Measurements from ENCODE around the gene FAAP20. TPM values are rescaled to one million over a fixed set of nuclear protein-coding genes. Genes with fewer than 3 reads are reported as not detected.

FAAP20 gene
- total RNA-seq, 1 donor from 2014 or later: 114 TPM

GRCh38 chr1:2154022-2154421 is 40.5 kb downstream of the FAAP20 start:
- Mint-ChIP-seq H3K36me3 (ENCODE audit: low read depth, unreplicated experiment) (peaks cover 17% of the 10 kb centered on the region), H3K4me3 (ENCODE audit: unreplicated experiment) (no peak overlapping the region), H3K4me1 (ENCODE audit: low read depth, unreplicated experiment) (no peaks in the 10 kb centered on the region), H3K27ac (ENCODE audit: unreplicated experiment) (no peak overlapping the region), H3K9me3 (ENCODE audit: unreplicated experiment) (peaks cover 2% of the 10 kb centered on the region), H3K27me3 (ENCODE audit: low read depth, unreplicated experiment) (no peaks in the 10 kb centered on the region)
- Histone ChIP-seq H2AFZ (ENCODE audit: low read depth, low read length) (no peak overlapping the region), H3K9me3 (ENCODE audit: insufficient read depth, low read depth, low read length) (no peaks in the 10 kb centered on the region), H3K27me3 (ENCODE audit: insufficient read depth, low read length) (no peaks in the 10 kb centered on the region), H3K4me2 (ENCODE audit: low read length) (no peak overlapping the region), H3K36me3 (ENCODE audit: insufficient read depth, low read length) (no peaks in the 10 kb centered on the region), H4K20me1 (ENCODE audit: insufficient read depth, low read length) (peaks cover 6% of the 10 kb centered on the region), H3K4me1 (ENCODE audit: insufficient read depth, low read length) (no peaks in the 10 kb centered on the region), H3K79me2 (ENCODE audit: insufficient read depth, low read length) (no peaks in the 10 kb centered on the region), H3K27ac (ENCODE audit: low read depth, low read length) (no peak overlapping the region), H3K9ac (ENCODE audit: low read length) (no peak overlapping the region), H3K4me3 (ENCODE audit: insufficient read depth, low read depth, low read length) (no peak overlapping the region)
- TF ChIP-seq CTCF (IDR thresholded peaks at IDR 0.05; ENCODE audit: insufficient read depth, low read depth, low read length) (no peak), EZH2 (IDR thresholded peaks at IDR 0.05; ENCODE audit: insufficient read depth, low read length) (no peak)
- FAIRE-seq: no peak
- DNase-seq (ENCODE audit: low read depth): no peak

- Histone ChIP-seq H3K27ac (ENCODE audit: low read depth, low read length) (no peak overlapping the region), H3K9ac (ENCODE audit: low read length) (no peak overlapping the region), H3K4me1 (ENCODE audit: insufficient read depth, low read length) (no peaks in the 10 kb centered on the region), H3K9me3 (ENCODE audit: insufficient read depth, low read depth, low read length) (no peaks in the 10 kb centered on the region), H3K4me3 (ENCODE audit: insufficient read depth, low read depth, low read length) (no peak overlapping the region), H4K20me1 (ENCODE audit: insufficient read depth, low read length) (peaks cover 6% of the 10 kb centered on the region), H3K79me2 (ENCODE audit: insufficient read depth, low read length) (no peaks in the 10 kb centered on the region), H3K27me3 (ENCODE audit: insufficient read depth, low read length) (no peaks in the 10 kb centered on the region), H2AFZ (ENCODE audit: low read depth, low read length) (no peak overlapping the region), H3K4me2 (ENCODE audit: low read length) (no peak overlapping the region), H3K36me3 (ENCODE audit: insufficient read depth, low read length) (no peaks in the 10 kb centered on the region)
- Mint-ChIP-seq H3K4me3 (ENCODE audit: unreplicated experiment) (no peak overlapping the region), H3K27ac (ENCODE audit: unreplicated experiment) (no peak overlapping the region), H3K4me1 (ENCODE audit: low read depth, unreplicated experiment) (no peaks in the 10 kb centered on the region), H3K36me3 (ENCODE audit: low read depth, unreplicated experiment) (peaks cover 13% of the 10 kb centered on the region), H3K9me3 (ENCODE audit: unreplicated experiment) (peaks cover 2% of the 10 kb centered on the region), H3K27me3 (ENCODE audit: low read depth, unreplicated experiment) (no peaks in the 10 kb centered on the region)
- no peak for TF ChIP-seq EZH2 (IDR thresholded peaks at IDR 0.05; ENCODE audit: insufficient read depth, low read length)
- no peak for TF ChIP-seq CTCF (IDR thresholded peaks at IDR 0.05; ENCODE audit: insufficient read depth, low read depth, low read length)
- FAIRE-seq (no peak), DNase-seq (ENCODE audit: low read depth) (no peak)
Observed at GRCh38 chr1:2152954-2153353, 41.6 kb downstream of the FAAP20 start.

GRCh38 chr1:2151911-2152310 is 42.7 kb downstream of the FAAP20 start:
- peaks cover 6% of the 10 kb centered on the region for H4K20me1 ChIP-seq (ENCODE audit: insufficient read depth, low read length)
- H3K27ac ChIP-seq (ENCODE audit: low read depth, low read length): no peak overlapping the region
- H3K9ac ChIP-seq (ENCODE audit: low read length): no peak overlapping the region
- peaks cover 2% of the 10 kb centered on the region for H3K9me3 Mint-ChIP-seq (ENCODE audit: unreplicated experiment)
- no peak overlapping the region for H3K4me3 Mint-ChIP-seq (ENCODE audit: unreplicated experiment)
- H3K36me3 Mint-ChIP-seq (ENCODE audit: low read depth, unreplicated experiment): peaks cover 10% of the 10 kb centered on the region
- H3K4me3 ChIP-seq (ENCODE audit: insufficient read depth, low read depth, low read length): no peak overlapping the region
- DNase-seq (ENCODE audit: low read depth): no peak
- no peaks in the 10 kb centered on the region for H3K79me2 ChIP-seq (ENCODE audit: insufficient read depth, low read length)
- H3K27me3 ChIP-seq (ENCODE audit: insufficient read depth, low read length): no peaks in the 10 kb centered on the region
- no peak for FAIRE-seq
- no peak overlapping the region for H3K27ac Mint-ChIP-seq (ENCODE audit: unreplicated experiment)
- no peaks in the 10 kb centered on the region for H3K4me1 Mint-ChIP-seq (ENCODE audit: low read depth, unreplicated experiment)
- no peak overlapping the region for H3K4me2 ChIP-seq (ENCODE audit: low read length)
- TF ChIP-seq CTCF (IDR thresholded peaks at IDR 0.05; ENCODE audit: insufficient read depth, low read depth, low read length): no peak
- TF ChIP-seq EZH2 (IDR thresholded peaks at IDR 0.05; ENCODE audit: insufficient read depth, low read length): no peak
- no peaks in the 10 kb centered on the region for H3K9me3 ChIP-seq (ENCODE audit: insufficient read depth, low read depth, low read length)
- H3K4me1 ChIP-seq (ENCODE audit: insufficient read depth, low read length): no peaks in the 10 kb centered on the region
- no peaks in the 10 kb centered on the region for H3K36me3 ChIP-seq (ENCODE audit: insufficient read depth, low read length)
- no peaks in the 10 kb centered on the region for H3K27me3 Mint-ChIP-seq (ENCODE audit: low read depth, unreplicated experiment)
- H2AFZ ChIP-seq (ENCODE audit: low read depth, low read length): no peak overlapping the region
